GM21786 (cell line): ENCODE measurements around the gene KCNJ5.

Source experiments
- ATAC-seq: cut with Tn5 transposase; IDR thresholded peaks from one replicate; pipeline ENCODE4 v1.9.1; 2021; ENCODE audit not compliant: unreplicated experiment

KCNJ5 gene

GRCh38 chr11:128949791-128950454 lies 58.8 kb downstream of the KCNJ5 start:
- ATAC-seq = no peak

DNA sequence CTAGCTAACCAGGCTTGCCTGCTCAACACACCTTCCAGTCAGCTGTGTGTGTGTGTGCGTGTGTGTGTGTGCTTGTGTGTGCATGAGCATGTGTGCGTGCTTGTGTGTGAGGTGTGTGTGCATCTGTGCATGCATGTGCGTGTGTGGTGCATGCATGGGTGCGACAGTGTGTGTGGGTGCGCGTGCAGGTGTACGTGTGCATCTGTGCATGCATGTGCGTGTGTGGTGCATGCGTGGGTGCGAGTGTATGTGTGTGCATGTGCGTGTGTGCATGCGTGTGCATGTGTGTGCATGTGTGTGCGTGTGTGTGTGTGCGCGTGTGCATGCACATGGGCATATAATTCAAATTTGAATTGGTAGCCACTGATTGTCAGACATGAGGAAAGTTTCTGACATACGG lies 62.0 kb downstream of the KCNJ5 start:
- no peak for ATAC-seq

- no peak for ATAC-seq
Observed at GRCh38 chr11:128955636-128956035, 64.5 kb downstream of the KCNJ5 start.

DNA sequence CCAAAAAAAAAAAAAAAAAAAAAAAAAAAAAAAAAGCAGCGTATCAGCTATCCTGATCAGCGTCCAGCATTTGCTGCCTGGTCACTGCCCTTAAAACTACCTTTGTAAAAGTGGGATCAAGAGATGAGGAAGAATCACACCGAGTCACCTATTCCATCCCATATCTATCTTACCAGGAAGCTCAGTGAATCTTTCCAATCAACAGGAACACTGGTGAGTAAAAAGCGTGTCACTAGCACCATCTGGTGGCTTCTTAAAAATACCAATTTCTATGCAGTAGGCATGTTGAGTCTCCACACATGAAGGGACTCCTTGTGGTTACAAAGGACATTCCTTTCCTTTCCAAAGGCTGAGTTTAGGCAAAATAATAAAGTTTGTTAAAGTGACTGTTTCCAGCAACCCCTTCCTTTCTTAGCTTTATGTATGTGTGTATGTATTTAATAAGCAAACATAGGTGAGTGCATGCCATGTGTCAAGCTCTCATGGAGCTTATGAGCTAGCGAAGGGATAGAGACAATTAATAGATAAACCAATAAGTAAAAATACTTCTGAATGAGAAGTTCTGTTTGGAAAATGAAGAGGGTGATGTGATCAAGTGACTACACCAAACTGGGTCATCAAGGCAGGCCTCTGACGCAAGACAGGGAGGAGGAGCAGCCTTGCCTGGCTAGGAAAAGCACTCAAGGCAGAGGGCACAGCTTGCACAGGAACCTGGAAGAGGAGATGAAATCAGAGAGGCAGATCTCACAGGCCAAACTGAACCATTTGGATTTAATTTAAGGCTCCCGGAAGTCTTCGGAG lies 65.4 kb downstream of the KCNJ5 start:
- peak; percentile 61 for ATAC-seq

GRCh38 chr11:128957202-128957482 lies 66.0 kb downstream of the KCNJ5 start:
- no peak for ATAC-seq

DNA sequence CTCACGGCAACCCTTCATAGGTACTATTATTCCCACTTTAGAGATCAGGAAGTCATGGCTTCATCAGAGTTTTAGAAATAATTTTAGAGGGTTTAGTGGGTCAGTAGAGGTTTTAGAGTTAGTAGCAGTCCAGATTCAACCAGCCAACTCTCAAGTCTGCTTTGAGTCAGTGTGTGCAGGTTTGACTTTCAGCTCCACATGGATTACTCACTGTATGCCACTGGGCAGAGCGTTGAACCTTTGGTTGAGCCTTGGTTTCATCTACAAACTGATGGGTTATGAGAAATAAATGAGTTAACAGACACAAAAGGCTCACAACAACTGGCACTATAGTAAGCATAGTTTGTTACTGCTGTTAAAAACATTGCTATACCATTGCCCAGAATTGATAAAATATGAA lies 70.5 kb downstream of the KCNJ5 start:
- ATAC-seq = no peak

DNA sequence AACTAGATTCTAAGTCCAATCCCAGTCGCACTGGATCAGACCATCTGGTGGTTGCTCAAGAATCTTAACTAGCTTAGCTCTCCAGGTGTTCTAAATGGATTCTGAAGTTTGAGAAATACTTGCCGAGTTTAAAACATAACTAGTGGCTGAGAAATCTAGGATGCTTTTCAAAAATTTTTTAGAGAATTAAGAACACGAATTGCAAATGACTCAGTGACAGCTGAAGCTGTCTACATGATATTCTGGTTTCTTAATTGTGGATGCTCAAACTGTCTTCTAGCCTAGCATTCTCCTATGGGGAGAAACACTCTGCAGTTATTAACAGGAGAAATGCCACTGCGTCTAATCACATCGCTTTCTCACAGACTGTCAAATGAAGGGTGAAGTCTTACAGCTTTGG lies 71.7 kb downstream of the KCNJ5 start:
- ATAC-seq = no peak

DNA sequence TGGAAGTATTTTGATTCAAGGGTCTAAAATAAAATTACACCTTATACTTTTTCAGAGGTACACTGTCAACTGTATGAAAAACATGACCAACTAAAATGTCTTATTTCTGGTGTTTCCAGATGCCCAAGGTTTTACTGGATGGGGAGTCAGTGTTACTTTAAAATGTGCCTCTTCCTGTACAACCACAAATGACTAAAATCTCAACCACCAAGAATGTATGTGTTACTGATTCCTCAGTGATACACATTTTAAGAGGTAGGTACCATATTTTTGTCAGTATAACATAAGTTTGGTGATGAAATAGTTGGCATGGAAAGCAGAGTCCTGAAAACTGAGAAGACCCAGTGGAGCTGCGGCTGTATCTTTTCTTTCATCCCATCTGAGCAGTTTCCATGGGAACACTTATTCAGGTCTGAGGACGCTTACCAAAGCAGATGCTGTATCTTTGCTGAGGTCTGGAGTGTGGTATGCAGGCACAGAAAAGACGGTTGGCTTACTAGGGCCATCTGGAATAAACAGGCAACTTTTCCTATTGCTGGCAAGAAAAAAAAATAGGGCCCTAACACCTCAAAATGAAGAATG lies 72.7 kb downstream of the KCNJ5 start:
- no peak for ATAC-seq

GRCh38 chr11:128964463-128964930 lies 73.3 kb downstream of the KCNJ5 start:
- no peak for ATAC-seq

DNA sequence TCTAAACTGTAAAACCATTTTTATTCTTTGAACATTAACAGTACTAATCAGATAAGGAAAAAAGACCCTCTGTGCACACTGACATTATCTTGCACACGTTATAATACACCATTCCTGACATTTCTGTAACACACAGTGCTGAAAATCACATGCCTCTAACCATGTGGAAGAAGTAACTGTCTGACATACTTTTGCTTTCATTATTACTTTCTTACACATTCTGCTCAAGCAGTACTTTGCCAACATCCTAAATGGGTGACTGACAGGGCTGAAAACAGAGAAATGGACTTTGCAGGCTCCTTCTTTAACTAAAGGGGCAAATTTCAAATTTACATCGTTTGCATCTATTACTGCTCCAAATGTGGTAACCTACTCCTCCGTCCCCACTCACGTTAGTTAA lies 74.3 kb downstream of the KCNJ5 start:
- ATAC-seq = peak; percentile 99

DNA sequence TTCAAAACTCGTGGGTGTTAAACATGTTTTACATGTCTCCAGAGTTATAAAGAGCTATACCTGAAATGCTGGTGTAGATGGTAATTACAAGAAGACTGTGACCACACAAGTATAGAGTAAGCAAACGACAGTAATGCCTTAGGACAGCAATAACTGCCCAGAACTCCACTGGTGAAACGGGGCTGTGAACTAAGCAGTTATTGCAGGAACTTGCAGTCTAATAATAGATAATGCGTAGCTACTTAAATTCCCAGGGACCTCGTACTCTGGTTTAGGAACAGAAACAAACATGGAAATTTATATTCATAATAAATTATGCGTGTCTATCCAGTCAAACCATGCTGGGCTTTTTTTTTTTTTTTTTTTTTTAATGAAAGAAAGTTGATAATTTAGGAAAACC lies 76.4 kb downstream of the KCNJ5 start:
- no peak for ATAC-seq

GRCh38 chr11:128968916-128969315 lies 77.8 kb downstream of the KCNJ5 start:
- no peak for ATAC-seq
